HEK293T (cell line): ENCODE measurements around the gene PTGES.

Experiments
- CTCF ChIA-PET: fragments of 350-600 bp; formaldehyde crosslinking; extraction: SDS; loops from one replicate; lab custom pipeline; 2021; ENCODE audit warnings: antibody characterized with exemption, inconsistent platforms; lab: Yijun Ruan, JAX
- POLR2A ChIA-PET: fragments of 350-600 bp; formaldehyde crosslinking; extraction: SDS; loops from one replicate; lab custom pipeline; 2020; ENCODE audit warnings: antibody characterized with exemption, inconsistent platforms; lab: Yijun Ruan, JAX
- DNase-seq: peaks from one replicate; pipeline ENCODE4 v3.0.0; 2012; ENCODE audit warnings: mixed read lengths; ENCODE audit errors: extremely low spot score
- ARNT ChIP-seq: fragments of 450-650 bp; IDR thresholded peaks from 2 replicates; pipeline ENCODE4 v1.6.1; 2017; ENCODE audit warnings: mild to moderate bottlenecking
- BHLHE40 ChIP-seq: fragments of 450-650 bp; IDR thresholded peaks from 2 replicates; pipeline ENCODE4 v1.6.1; 2016; ENCODE audit warnings: mild to moderate bottlenecking, moderate library complexity, borderline replicate concordance
- CTBP1 ChIP-seq: fragments of 450-650 bp; IDR thresholded peaks from 2 replicates; pipeline ENCODE4 v1.6.1; 2016; ENCODE audit warnings: borderline replicate concordance
- ELF4 ChIP-seq: fragments of 450-650 bp; IDR thresholded peaks from 2 replicates; pipeline ENCODE4 v1.6.1; 2017; ENCODE audit warnings: antibody characterized with exemption
- FOXA1 ChIP-seq: fragments of 450-650 bp; IDR thresholded peaks from 2 replicates; pipeline ENCODE4 v1.6.1; 2016; ENCODE audit warnings: mild to moderate bottlenecking
- FOXK2 ChIP-seq: fragments of 450-650 bp; IDR thresholded peaks from 2 replicates; pipeline ENCODE4 v1.6.1; 2016; ENCODE audit warnings: mild to moderate bottlenecking
- FOXM1 ChIP-seq: fragments of 450-650 bp; IDR thresholded peaks from 2 replicates; pipeline ENCODE4 v1.6.1; 2017; ENCODE audit warnings: mild to moderate bottlenecking, borderline replicate concordance
- HDGF ChIP-seq: fragments of 450-650 bp; IDR thresholded peaks from 2 replicates; pipeline ENCODE4 v1.6.1; 2017; ENCODE audit warnings: antibody characterized with exemption, borderline replicate concordance
- L3MBTL2 ChIP-seq: fragments of 450-650 bp; conservative IDR thresholded peaks from 2 replicates; pipeline ENCODE4 v1.6.1; 2016; ENCODE audit warnings: mild to moderate bottlenecking
- LEF1 ChIP-seq: fragments of 450-650 bp; IDR thresholded peaks from 2 replicates; pipeline ENCODE4 v1.6.1; 2017; ENCODE audit warnings: mild to moderate bottlenecking, borderline replicate concordance
- NFRKB ChIP-seq: fragments of 450-650 bp; IDR thresholded peaks from 2 replicates; pipeline ENCODE4 v1.6.1; 2016; ENCODE audit warnings: mild to moderate bottlenecking, moderate library complexity
- SP1 ChIP-seq: fragments of 450-650 bp; IDR thresholded peaks from 2 replicates; pipeline ENCODE4 v1.6.1; 2017
- SUZ12 ChIP-seq: fragments of 450-650 bp; IDR thresholded peaks from 2 replicates; pipeline ENCODE4 v1.6.1; 2016; ENCODE audit warnings: mild to moderate bottlenecking
- TARDBP ChIP-seq: fragments of 450-650 bp; IDR thresholded peaks from 2 replicates; pipeline ENCODE4 v1.6.1; 2016
- ZNF384 ChIP-seq: fragments of 450-650 bp; IDR thresholded peaks from 2 replicates; pipeline ENCODE4 v1.6.1; 2016
- TF ChIP-seq, protein P1 (sequence below): fragments of 450-650 bp; IDR thresholded peaks from 2 replicates; pipeline ENCODE4 v1.6.1; 2016

PTGES gene

DNA sequence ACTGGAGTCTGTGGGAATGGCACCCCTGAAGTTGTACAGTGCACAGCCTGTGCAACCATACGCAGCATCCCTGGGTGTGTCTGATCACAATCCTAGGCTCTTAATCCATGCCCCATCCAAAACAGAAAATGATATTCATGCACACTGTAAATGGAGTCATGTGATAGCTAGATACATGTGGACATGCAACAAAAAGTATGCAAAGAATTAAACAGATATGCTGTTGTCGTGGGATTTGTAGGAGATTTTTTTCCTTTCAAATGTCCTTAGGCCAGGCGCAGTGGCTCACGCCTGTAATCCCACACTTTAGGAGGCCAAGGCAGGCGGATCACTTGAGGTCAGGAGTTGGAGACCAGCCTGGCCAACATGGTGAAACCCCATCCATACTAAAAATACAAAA, 51.3 kb downstream of the PTGES start:
- TF ChIP-seq L3MBTL2 (no peak), HDGF (no peak), NFRKB (no peak), SP1 (no peak), ARNT (no peak), BHLHE40 (no peak), FOXM1 (no peak), LEF1 (no peak), SUZ12 (no peak), FOXK2 (no peak), ZNF384 (no peak), ELF4 (no peak), CTBP1 (no peak), FOXA1 (no peak), TARDBP (no peak)
- TF ChIP-seq, protein P1, sequence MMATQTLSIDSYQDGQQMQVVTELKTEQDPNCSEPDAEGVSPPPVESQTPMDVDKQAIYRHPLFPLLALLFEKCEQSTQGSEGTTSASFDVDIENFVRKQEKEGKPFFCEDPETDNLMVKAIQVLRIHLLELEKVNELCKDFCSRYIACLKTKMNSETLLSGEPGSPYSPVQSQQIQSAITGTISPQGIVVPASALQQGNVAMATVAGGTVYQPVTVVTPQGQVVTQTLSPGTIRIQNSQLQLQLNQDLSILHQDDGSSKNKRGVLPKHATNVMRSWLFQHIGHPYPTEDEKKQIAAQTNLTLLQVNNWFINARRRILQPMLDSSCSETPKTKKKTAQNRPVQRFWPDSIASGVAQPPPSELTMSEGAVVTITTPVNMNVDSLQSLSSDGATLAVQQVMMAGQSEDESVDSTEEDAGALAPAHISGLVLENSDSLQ = no peak
- ChIA-PET CTCF (interaction anchor here (1.1 kb wide), 1 partner anchor 20 kb away, joined by 5 read pairs; no protein-coding TSS in a partner anchor), POLR2A (no interaction called here)
- DNase-seq = no peak

DNA sequence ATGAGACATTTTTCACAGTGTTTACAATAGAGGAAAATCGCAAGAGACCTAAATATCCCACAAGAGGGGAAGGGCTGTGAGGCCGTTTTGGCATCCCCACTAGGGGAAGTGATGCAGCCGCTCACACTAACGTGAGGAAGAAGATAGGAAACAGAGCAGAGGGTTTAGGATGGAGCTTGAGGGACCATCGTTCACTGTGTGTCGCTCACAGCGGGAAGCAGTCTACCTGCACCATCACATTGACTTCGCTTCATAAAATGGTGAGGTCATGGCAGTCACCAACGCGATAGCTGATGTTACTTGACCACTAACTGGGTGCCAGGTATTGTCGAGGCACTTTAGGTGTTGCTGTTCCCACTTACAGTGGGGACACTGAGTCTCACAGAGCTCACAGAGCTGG, 51.8 kb downstream of the PTGES start:
- POLR2A ChIA-PET = no interaction called here
- no peak for DNase-seq
- CTCF ChIA-PET = interaction anchor here (1.1 kb wide), 1 partner anchor 20 kb away, joined by 5 read pairs; no protein-coding TSS in a partner anchor
- TF ChIP-seq SUZ12 (no peak), L3MBTL2 (no peak), ARNT (no peak), HDGF (no peak), FOXK2 (no peak), ELF4 (no peak), FOXA1 (no peak), ZNF384 (no peak), CTBP1 (no peak), NFRKB (no peak)
- TF ChIP-seq, protein P1 = no peak

DNA sequence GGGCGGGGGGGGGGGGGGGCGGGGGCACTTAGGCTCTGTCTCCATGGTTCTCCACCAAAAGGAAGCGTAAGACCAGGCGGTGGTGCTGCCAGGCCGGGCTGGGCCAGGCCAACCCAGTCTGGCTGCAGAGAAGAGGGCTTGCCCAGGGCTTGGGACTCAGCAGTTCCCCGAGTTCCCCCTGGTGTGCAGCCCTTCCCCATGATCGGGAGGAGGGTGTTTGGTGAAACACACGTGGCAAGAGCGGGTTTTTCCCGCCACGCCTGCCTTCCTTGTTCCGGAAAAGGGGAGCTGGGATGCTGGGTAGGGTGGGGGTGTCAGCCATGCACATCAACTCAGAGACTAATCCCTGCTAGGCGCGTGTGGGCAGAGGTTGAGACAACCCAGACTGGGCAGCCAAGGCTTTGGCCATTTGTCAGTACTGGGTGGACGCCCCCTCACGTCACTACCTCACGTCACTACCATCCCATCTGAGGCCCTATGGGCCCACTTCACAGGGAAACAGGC, 54.5 kb downstream of the PTGES start:
- no peak for DNase-seq
- ChIA-PET POLR2A (interaction anchor here (0.7 to 2.7 kb wide), 5 partner anchors 15 to 48 kb away, joined by 3 to 16 read pairs (median 5); no protein-coding TSS in a partner anchor), CTCF (interaction anchor here (0.6 kb wide), 1 partner anchor 29 kb away, joined by 3 read pairs; no protein-coding TSS in a partner anchor)
- no peak for TF ChIP-seq SP1
- TF ChIP-seq L3MBTL2 = no peak
- TF ChIP-seq TARDBP = no peak
- TF ChIP-seq ELF4 = no peak
- TF ChIP-seq CTBP1 = no peak
- no peak for TF ChIP-seq SUZ12
- no peak for TF ChIP-seq BHLHE40
- no peak for TF ChIP-seq FOXA1
- no peak for TF ChIP-seq ZNF384
- TF ChIP-seq FOXM1 = no peak
- TF ChIP-seq, protein P1 = no peak
- no peak for TF ChIP-seq ARNT
- TF ChIP-seq NFRKB = no peak
- no peak for TF ChIP-seq HDGF
- no peak for TF ChIP-seq LEF1
- TF ChIP-seq FOXK2 = no peak

DNA sequence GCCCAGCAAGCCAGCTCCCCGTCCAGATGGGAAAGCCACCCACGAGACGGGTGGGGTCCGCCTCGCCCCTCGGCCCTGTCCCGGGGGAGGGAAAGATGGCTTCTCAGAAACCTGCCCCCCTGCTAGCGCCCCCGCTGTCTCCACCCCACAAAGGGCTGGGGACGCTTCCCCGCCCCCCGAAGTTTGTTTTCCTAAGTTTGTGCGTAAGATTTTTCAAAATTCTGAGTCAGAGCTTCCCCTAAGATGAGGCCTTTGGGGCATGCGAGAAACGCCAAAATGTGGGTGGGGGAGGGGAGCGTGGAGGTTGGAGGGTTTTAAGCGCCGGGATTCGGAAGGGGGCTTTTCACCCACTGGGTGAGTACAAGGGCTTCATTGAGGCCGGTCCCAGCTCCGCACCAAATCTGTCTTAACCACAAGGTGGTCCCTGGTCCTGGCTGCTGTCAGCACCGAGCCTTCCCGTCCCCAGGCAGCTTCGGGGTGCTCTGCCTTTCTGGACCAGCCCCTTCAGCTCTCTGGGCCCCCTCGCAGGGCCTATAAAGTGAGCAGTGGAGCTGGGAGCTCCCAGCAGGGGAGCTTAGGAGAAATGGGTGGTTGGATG, 55.1 kb downstream of the PTGES start:
- no peak for TF ChIP-seq FOXM1
- TF ChIP-seq ZNF384 = no peak
- TF ChIP-seq NFRKB = no peak
- peak; percentile 54 for TF ChIP-seq L3MBTL2
- POLR2A ChIA-PET = interaction anchor here (0.7 to 2.7 kb wide), 6 partner anchors 15 to 48 kb away, joined by 3 to 16 read pairs (median 4); no protein-coding TSS in a partner anchor
- DNase-seq = no peak
- CTCF ChIA-PET = no interaction called here

DNA sequence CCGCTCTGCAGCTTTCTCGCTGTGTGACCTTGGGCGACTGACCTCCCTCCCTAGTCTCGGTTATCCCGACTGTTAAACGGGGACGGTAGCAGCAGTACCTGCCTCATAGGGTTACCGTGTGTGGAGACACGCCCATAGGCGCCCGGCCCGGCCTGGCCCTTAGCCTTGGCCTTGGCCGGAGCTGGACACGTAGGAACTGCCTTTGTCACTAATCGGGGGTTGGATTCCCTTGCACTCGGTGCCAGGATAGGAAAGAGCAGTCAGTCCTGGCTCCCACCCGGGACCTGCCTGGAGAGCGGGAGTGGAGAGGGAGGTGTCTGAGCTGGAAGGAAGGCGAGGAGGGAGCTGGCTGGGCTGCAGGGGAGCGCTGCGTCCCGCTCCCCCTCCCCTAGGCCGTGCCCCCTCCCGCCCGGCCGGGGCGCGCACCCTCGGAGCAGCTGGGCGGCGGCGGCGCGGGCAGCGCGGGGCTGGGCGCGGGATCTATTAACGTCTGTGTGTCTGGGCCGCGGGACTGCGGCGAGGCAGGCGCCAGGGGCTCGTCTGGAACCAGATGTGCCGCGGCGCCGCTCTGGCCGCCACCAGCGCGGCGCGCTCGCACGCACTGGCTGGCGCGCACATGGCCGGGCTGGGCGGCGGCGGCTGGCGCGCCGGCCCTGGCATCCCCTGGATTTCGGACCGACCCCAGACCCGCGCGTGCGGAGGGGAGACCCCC, 55.7 kb downstream of the PTGES start:
- POLR2A ChIA-PET = interaction anchor here (0.7 to 2.7 kb wide), 5 partner anchors 16 to 41 kb away, joined by 3 to 16 read pairs (median 5); no protein-coding TSS in a partner anchor
- peak; percentile 79 for DNase-seq
- CTCF ChIA-PET = no interaction called here
- TF ChIP-seq FOXA1 (no peak), ARNT (peak; percentile 94), FOXM1 (0 out of 2 replicates have a peak, but pooled peaks have one; percentile 33)

DNA sequence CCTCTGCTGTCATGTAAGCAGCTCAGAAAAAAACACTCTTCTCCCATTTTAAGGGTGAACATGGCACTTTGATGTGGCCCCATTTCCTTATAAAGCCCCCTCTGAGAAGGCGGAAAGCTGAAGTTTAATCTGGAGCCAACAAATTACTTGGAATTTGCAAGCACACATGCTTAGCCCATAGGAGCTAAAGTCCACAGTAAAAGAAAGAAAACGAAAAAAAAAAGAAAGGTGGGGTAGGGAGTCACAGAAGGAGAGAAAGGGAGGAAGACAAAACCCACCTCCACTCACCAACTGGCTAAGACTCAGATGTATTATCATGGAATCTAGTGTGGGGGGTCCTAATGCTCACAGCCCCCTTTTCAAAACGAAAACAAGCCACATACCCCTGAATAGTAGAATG, 57.0 kb downstream of the PTGES start:
- no peak for DNase-seq
- TF ChIP-seq NFRKB (no peak), SP1 (no peak), ARNT (no peak), ZNF384 (no peak), CTBP1 (no peak), SUZ12 (no peak), ELF4 (no peak), FOXA1 (no peak), HDGF (no peak), LEF1 (no peak), FOXM1 (no peak), TARDBP (no peak), L3MBTL2 (no peak), BHLHE40 (no peak), FOXK2 (no peak)
- TF ChIP-seq, protein P1 = no peak
- ChIA-PET POLR2A (interaction anchor here (2.7 kb wide), 1 partner anchor 17 kb away, joined by 16 read pairs; no protein-coding TSS in a partner anchor), CTCF (no interaction called here)
